Brain microvascular endothelial cell (primary cell): ENCODE results near the gene VGLL1.

Experiments
- DNase-seq: peaks from one replicate; pipeline ENCODE4 v3.0.0-alpha.2; 2020
- H3K27ac ChIP-seq: fragments of 250-450 bp; sonication (Bioruptor Pico); 2 replicates; pipeline ENCODE4 v1.5.1; 2020; ENCODE audit warnings: mild to moderate bottlenecking, moderate library complexity
- H3K27me3 ChIP-seq: fragments of 250-450 bp; sonication (Bioruptor Pico); replicated peaks from 2 replicates; pipeline ENCODE4 v1.5.1; 2020; ENCODE audit warnings: mild to moderate bottlenecking
- H3K36me3 ChIP-seq: fragments of 250-450 bp; sonication (Bioruptor Pico); replicated peaks from 2 replicates; pipeline ENCODE4 v1.5.1; 2020; ENCODE audit warnings: mild to moderate bottlenecking
- H3K4me3 ChIP-seq: 2 replicates; pipeline ENCODE4 v1.5.1; 2011; ENCODE audit warnings: low read depth, mild to moderate bottlenecking, control low read depth, low read length, moderate library complexity
- in situ Hi-C: cut with HindIII; loops from 2 replicates; pipeline ENCODE4 v1.10.0; 2017; ENCODE audit warnings: low sequenced_read_pairs, low pct_ligation_motif_present
- TF ChIP-seq, protein P1 (sequence below): IDR thresholded peaks from 2 replicates; pipeline ENCODE4 v1.5.1; 2011; ENCODE audit warnings: low read depth, mild to moderate bottlenecking, moderate library complexity, low read length, control low read depth, inconsistent platforms; ENCODE audit errors: missing control alignments

Gene VGLL1

DNA sequence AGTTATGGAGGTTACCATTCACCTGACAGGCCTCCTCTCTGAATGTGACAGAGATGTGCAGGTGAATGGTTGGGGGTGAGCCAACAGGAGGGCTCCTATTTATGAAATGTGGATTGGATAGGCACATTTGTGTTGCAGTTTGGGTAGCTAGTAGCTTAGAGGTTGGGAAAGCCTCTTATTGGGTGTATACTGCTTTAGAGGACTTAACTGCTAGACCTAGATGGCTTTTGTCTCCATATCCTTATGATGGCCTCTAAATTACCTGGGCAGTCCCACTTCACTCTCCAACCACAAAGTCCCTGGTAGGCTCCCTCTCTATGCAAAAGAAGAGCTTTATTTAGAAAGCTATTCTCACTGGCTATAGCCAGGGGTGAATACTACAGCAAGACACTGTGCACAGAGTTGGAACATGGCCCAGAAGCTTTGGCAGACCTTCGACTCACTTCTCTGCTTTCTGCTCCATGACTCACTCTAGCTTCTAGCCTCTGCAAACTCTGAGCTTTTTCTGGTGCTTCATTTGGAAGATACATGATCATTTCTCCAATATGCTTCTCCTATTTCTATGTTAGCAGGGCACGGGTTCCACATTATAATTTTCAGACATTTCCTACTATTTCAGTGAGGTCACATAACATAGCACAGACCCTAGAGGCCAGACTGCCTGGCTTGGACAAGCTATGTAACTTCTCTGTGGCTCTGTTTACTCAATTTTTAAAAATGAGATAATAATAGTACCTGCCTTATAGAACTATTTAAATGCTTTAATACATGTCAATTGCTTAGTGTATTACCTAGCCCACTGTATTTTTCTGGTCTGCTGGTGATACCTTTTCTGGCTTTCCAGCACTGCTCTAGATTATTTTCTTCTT lies 6.0 kb upstream of the VGLL1 start:
- in situ Hi-C loops = no loop called here
- TF ChIP-seq, protein P1, sequence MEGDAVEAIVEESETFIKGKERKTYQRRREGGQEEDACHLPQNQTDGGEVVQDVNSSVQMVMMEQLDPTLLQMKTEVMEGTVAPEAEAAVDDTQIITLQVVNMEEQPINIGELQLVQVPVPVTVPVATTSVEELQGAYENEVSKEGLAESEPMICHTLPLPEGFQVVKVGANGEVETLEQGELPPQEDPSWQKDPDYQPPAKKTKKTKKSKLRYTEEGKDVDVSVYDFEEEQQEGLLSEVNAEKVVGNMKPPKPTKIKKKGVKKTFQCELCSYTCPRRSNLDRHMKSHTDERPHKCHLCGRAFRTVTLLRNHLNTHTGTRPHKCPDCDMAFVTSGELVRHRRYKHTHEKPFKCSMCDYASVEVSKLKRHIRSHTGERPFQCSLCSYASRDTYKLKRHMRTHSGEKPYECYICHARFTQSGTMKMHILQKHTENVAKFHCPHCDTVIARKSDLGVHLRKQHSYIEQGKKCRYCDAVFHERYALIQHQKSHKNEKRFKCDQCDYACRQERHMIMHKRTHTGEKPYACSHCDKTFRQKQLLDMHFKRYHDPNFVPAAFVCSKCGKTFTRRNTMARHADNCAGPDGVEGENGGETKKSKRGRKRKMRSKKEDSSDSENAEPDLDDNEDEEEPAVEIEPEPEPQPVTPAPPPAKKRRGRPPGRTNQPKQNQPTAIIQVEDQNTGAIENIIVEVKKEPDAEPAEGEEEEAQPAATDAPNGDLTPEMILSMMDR = no peak
- Histone ChIP-seq H3K27ac (no peak overlapping the region), H3K4me3 (no peak overlapping the region), H3K36me3 (no peaks in the 10 kb centered on the region), H3K27me3 (no peaks in the 10 kb centered on the region)
- peak; percentile 83 for DNase-seq

- DNase-seq = no peak
- TF ChIP-seq, protein P1 = no peak
- H3K4me3 ChIP-seq = no peak overlapping the region
- H3K27ac ChIP-seq = no peak overlapping the region
- in situ Hi-C loops = no loop called here
- H3K36me3 ChIP-seq = no peaks in the 10 kb centered on the region
- H3K27me3 ChIP-seq = no peaks in the 10 kb centered on the region
Observed at GRCh38 chrX:136528645-136529315, 3.2 kb upstream of the VGLL1 start.

GRCh38 chrX:136529795-136530194 lies 2.2 kb upstream of the VGLL1 start:
- TF ChIP-seq, protein P1 = no peak
- Histone ChIP-seq H3K36me3 (no peaks in the 10 kb centered on the region), H3K27ac (no peak overlapping the region), H3K4me3 (no peak overlapping the region), H3K27me3 (no peaks in the 10 kb centered on the region)
- in situ Hi-C loops = no loop called here
- no peak for DNase-seq

DNA sequence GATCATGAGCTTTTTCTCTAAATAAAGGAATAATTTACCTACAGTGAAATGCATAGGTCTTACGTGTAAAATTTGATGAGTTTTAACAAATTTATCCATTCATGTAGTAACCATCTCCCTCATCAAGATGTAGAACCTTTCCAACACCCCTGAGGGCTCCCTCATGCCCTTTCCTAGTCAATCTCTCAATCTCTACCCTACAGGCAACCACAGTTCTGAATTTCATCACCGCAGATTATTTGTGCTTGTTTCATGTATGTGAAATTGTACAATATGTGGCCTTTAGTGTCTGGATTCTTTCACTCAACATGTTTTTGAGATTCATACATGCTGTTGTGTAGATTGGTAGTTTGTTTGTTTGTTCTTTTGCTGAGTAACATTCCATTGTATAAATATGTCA lies 2.1 kb downstream of the VGLL1 start:
- no peak overlapping the region for H3K4me3 ChIP-seq
- H3K27me3 ChIP-seq = no peaks in the 10 kb centered on the region
- TF ChIP-seq, protein P1 = no peak
- in situ Hi-C loops = no loop called here
- no peak overlapping the region for H3K27ac ChIP-seq
- no peaks in the 10 kb centered on the region for H3K36me3 ChIP-seq
- DNase-seq = no peak

GRCh38 chrX:136538811-136539210 lies 6.8 kb downstream of the VGLL1 start:
- TF ChIP-seq, protein P1 = no peak
- in situ Hi-C loops = no loop called here
- no peak for DNase-seq

DNA sequence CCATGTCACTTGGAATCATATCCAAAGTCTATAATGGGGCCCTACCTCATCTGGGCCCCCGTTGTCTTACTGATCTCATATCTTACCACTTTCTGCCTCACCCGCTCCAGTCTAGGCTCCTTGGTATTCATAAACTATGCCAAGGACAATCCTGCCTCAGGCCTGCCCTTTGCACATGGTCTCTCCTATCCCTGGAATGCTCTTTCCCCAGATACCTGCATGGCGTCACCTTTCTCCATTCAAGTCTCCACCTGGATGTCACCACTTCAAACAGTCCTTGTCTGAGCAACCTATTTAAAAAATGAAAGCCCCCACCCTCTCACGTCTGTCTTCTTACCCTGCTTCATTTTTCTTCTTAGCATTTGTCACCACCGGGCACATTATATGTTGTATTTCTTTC lies 8.2 kb downstream of the VGLL1 start:
- in situ Hi-C loops = no loop called here
- H3K27me3 ChIP-seq = no peaks in the 10 kb centered on the region
- H3K36me3 ChIP-seq = no peaks in the 10 kb centered on the region
- TF ChIP-seq, protein P1 = no peak
- no peak overlapping the region for H3K27ac ChIP-seq
- no peak overlapping the region for H3K4me3 ChIP-seq
- DNase-seq = no peak

More at GRCh38 chrX:136538811-136539210, 6.8 kb downstream of the VGLL1 start:
- H3K27ac ChIP-seq = no peak overlapping the region
- no peaks in the 10 kb centered on the region for H3K27me3 ChIP-seq
- H3K4me3 ChIP-seq = no peak overlapping the region
- no peaks in the 10 kb centered on the region for H3K36me3 ChIP-seq
